ENCODE data around the gene ZBED4.

- TF ChIP-seq POLR2A (IDR thresholded peaks at IDR 0.05; ENCODE audit: low read depth, low read length) (no peak), POU2F2 (IDR thresholded peaks at IDR 0.05; ENCODE audit: low read depth, low read length) (no peak), TAF1 (IDR thresholded peaks at IDR 0.05; ENCODE audit: low read depth, low read length) (no peak)
Observed at GRCh38 chr22:49863931-49864330, 10.3 kb downstream of the ZBED4 start.

All from GM12891 (cell line).